MM.1S (cell line): ENCODE measurements around the gene JPT2.

ENCODE experiments used
- DNase-seq: peaks from one replicate; pipeline ENCODE4 v3.0.0-alpha.2; 2015
- H2AFZ ChIP-seq: fragments of 300-600 bp; sonication (generic); 2 replicates; pipeline ENCODE4 v1.6.0; 2016; ENCODE audit warnings: antibody characterized with exemption, low read length
- H3F3A ChIP-seq: fragments of 300-600 bp; sonication (generic); 2 replicates; pipeline ENCODE4 v1.6.1; 2016; ENCODE audit warnings: mild to moderate bottlenecking, antibody characterized with exemption, low read length, moderate library complexity, mixed read lengths; ENCODE audit not compliant: insufficient read depth
- H3K27ac ChIP-seq: fragments of 300-600 bp; sonication (generic); 2 replicates; pipeline ENCODE4 v1.5.1; 2016; ENCODE audit warnings: mild to moderate bottlenecking, low read length
- H3K27me3 ChIP-seq: fragments of 300-600 bp; sonication (generic); replicated peaks from 2 replicates; pipeline ENCODE4 v1.6.0; 2016; ENCODE audit warnings: low read length; ENCODE audit not compliant: insufficient read depth
- H3K36me3 ChIP-seq: fragments of 300-600 bp; sonication (generic); replicated peaks from 2 replicates; pipeline ENCODE4 v1.6.1; 2016; ENCODE audit warnings: mild to moderate bottlenecking, low read length, mixed read lengths; ENCODE audit not compliant: insufficient read depth
- H3K4me1 ChIP-seq: fragments of 300-600 bp; sonication (generic); 2 replicates; pipeline ENCODE4 v1.6.1; 2016; ENCODE audit warnings: low read length, mixed read lengths
- H3K4me2 ChIP-seq: fragments of 300-600 bp; sonication (generic); 2 replicates; pipeline ENCODE4 v1.6.0; 2016; ENCODE audit warnings: low read depth, low read length
- H3K4me3 ChIP-seq: fragments of 300-600 bp; sonication (generic); 2 replicates; pipeline ENCODE4 v1.5.1; 2016; ENCODE audit warnings: low read length, mixed read lengths
- H3K79me2 ChIP-seq: fragments of 300-600 bp; sonication (generic); 2 replicates; pipeline ENCODE4 v1.6.1; 2016; ENCODE audit warnings: mixed run types, low read length, mixed read lengths
- H3K9ac ChIP-seq: fragments of 300-600 bp; sonication (generic); 2 replicates; pipeline ENCODE4 v1.6.1; 2016; ENCODE audit warnings: low read length, mixed read lengths
- H3K9me2 ChIP-seq: fragments of 300-600 bp; sonication (generic); replicated peaks from 2 replicates; pipeline ENCODE4 v1.6.1; 2016; ENCODE audit warnings: mild to moderate bottlenecking, low read length, mixed read lengths; ENCODE audit not compliant: insufficient read depth
- H3K9me3 ChIP-seq: fragments of 300-600 bp; sonication (generic); replicated peaks from 2 replicates; pipeline ENCODE4 v1.6.1; 2016; ENCODE audit warnings: mild to moderate bottlenecking, low read length, mixed read lengths; ENCODE audit not compliant: insufficient read depth
- H4K20me1 ChIP-seq: fragments of 300-600 bp; sonication (generic); 2 replicates; pipeline ENCODE4 v1.6.1; 2016; ENCODE audit warnings: mild to moderate bottlenecking, low read length, moderate library complexity, mixed read lengths; ENCODE audit not compliant: insufficient read depth
- CTCF ChIP-seq: fragments of 300-600 bp; sonication (generic); IDR thresholded peaks from 2 replicates; pipeline ENCODE4 v1.5.1; 2016; ENCODE audit warnings: antibody characterized with exemption, low read length, mixed read lengths
- EZH2 ChIP-seq: fragments of 300-600 bp; sonication (generic); optimal IDR thresholded peaks from 2 replicates; pipeline ENCODE3; 2017; ENCODE audit warnings: low read depth, mild to moderate bottlenecking, antibody characterized with exemption, low read length, mixed read lengths
- EZH2phosphoT487 ChIP-seq: fragments of 300-600 bp; sonication (generic); IDR thresholded peaks from 2 replicates; pipeline ENCODE4 v1.6.1; 2018; ENCODE audit warnings: antibody characterized with exemption, low read length

JPT2 gene

GRCh38 chr16:1712791-1713261, 34.7 kb downstream of the JPT2 start:
- H3K4me2 ChIP-seq = no peak overlapping the region
- H2AFZ ChIP-seq = no peak overlapping the region
- 0 out of 2 replicates have a peak, but pooled peaks cover under 1% of the 10 kb centered on the region for H3K4me1 ChIP-seq

GRCh38 chr16:1713331-1713730, 35.3 kb downstream of the JPT2 start:
- Histone ChIP-seq H3K4me3 (no peak overlapping the region), H3K9me2 (no peaks in the 10 kb centered on the region), H3K27me3 (no peaks in the 10 kb centered on the region), H3K4me1 (no peaks in the 10 kb centered on the region), H3K9ac (no peak overlapping the region), H3F3A (no peaks in the 10 kb centered on the region), H3K36me3 (no peaks in the 10 kb centered on the region), H3K79me2 (peaks cover 82% of the 10 kb centered on the region), H3K9me3 (no peaks in the 10 kb centered on the region), H2AFZ (no peak overlapping the region), H4K20me1 (0 out of 2 replicates have a peak, but pooled peaks cover 3% of the 10 kb centered on the region), H3K27ac (no peak overlapping the region), H3K4me2 (no peak overlapping the region)
- DNase-seq = no peak
- TF ChIP-seq EZH2phosphoT487 = no peak
- no peak for TF ChIP-seq EZH2
- no peak for TF ChIP-seq CTCF

More at GRCh38 chr16:1712791-1713261, 34.7 kb downstream of the JPT2 start:
- Histone ChIP-seq H3F3A (no peaks in the 10 kb centered on the region), H3K9me3 (no peaks in the 10 kb centered on the region), H3K9me2 (no peaks in the 10 kb centered on the region), H3K27ac (no peak overlapping the region), H3K9ac (no peak overlapping the region), H3K79me2 (peaks cover 87% of the 10 kb centered on the region), H3K36me3 (no peaks in the 10 kb centered on the region), H4K20me1 (0 out of 2 replicates have a peak, but pooled peaks cover 3% of the 10 kb centered on the region), H3K27me3 (no peaks in the 10 kb centered on the region), H3K4me3 (no peak overlapping the region)
- TF ChIP-seq CTCF (no peak), EZH2phosphoT487 (no peak), EZH2 (no peak)
- no peak for DNase-seq

- no peaks in the 10 kb centered on the region for H3K9me3 ChIP-seq
- H4K20me1 ChIP-seq = 0 out of 2 replicates have a peak, but pooled peaks cover 3% of the 10 kb centered on the region
- no peak for DNase-seq
- H3K4me1 ChIP-seq = no peaks in the 10 kb centered on the region
- no peaks in the 10 kb centered on the region for H3K9me2 ChIP-seq
- no peak for TF ChIP-seq EZH2
- no peak for TF ChIP-seq CTCF
- no peak for TF ChIP-seq EZH2phosphoT487
- no peak overlapping the region for H3K27ac ChIP-seq
- H3K4me3 ChIP-seq = no peak overlapping the region
- peaks cover 79% of the 10 kb centered on the region for H3K79me2 ChIP-seq
- no peak overlapping the region for H3K4me2 ChIP-seq
- H3K36me3 ChIP-seq = no peaks in the 10 kb centered on the region
- H3K27me3 ChIP-seq = no peaks in the 10 kb centered on the region
- no peaks in the 10 kb centered on the region for H3F3A ChIP-seq
- H3K9ac ChIP-seq = no peak overlapping the region
- H2AFZ ChIP-seq = no peak overlapping the region
Measured at GRCh38 chr16:1713933-1714332, 35.9 kb downstream of the JPT2 start.
